Endothelial cell (in vitro differentiated cells): ENCODE data around the gene AKTIP. TPM values are rescaled to one million over a fixed set of nuclear protein-coding genes. Genes with fewer than 3 reads are reported as not detected.

ENCODE experiments used
- DNase-seq: peaks from one replicate; pipeline ENCODE4 v3.0.0; 2021; ENCODE audit warnings: low spot score
- H3K27ac Mint-ChIP-seq: one replicate; pipeline ENCODE4 v1.8.0; 2021; ENCODE audit warnings: mixed read lengths, inconsistent platforms; ENCODE audit not compliant: unreplicated experiment
- H3K27me3 Mint-ChIP-seq: one replicate; pipeline ENCODE4 v1.8.0; 2021; ENCODE audit warnings: mild to moderate bottlenecking, moderate library complexity, mixed read lengths, inconsistent platforms; ENCODE audit not compliant: unreplicated experiment
- H3K36me3 Mint-ChIP-seq: one replicate; pipeline ENCODE4 v1.8.0; 2021; ENCODE audit warnings: mild to moderate bottlenecking, low read depth, mixed read lengths, inconsistent platforms; ENCODE audit not compliant: unreplicated experiment
- H3K4me1 Mint-ChIP-seq: one replicate; pipeline ENCODE4 v1.8.0; 2021; ENCODE audit warnings: mild to moderate bottlenecking, mixed read lengths, inconsistent platforms; ENCODE audit not compliant: unreplicated experiment
- H3K4me3 Mint-ChIP-seq: one replicate; pipeline ENCODE4 v1.8.0; 2021; ENCODE audit warnings: mild to moderate bottlenecking, mixed read lengths, inconsistent platforms; ENCODE audit not compliant: unreplicated experiment
- H3K9me3 Mint-ChIP-seq: one replicate; pipeline ENCODE4 v1.8.0; 2021; ENCODE audit warnings: mixed read lengths, inconsistent platforms; ENCODE audit not compliant: unreplicated experiment
- CTCF ChIP-seq: fragments of 200-600 bp; sonication (generic); IDR thresholded peaks from one replicate; pipeline ENCODE4 v1.5.0; 2021; ENCODE audit warnings: antibody characterized with exemption; ENCODE audit not compliant: unreplicated experiment
- total RNA-seq: library from RNA; stranded (reverse); fragmentation: NEBNext Ultra II Directional; extraction: Animal tissue kit (Norgen Biotek cat#: 25700); gene quantifications from one replicate; pipeline ENCODE4 v1.2.1, GENCODE V29; 2021; ENCODE audit not compliant: unreplicated experiment

The AKTIP gene
- total RNA-seq, 1 donor from 2014 or later, result 22.4 TPM

GRCh38 chr16:53482123-53482522, 20.9 kb downstream of the AKTIP start:
- no peaks in the 10 kb centered on the region for H3K27me3 Mint-ChIP-seq
- no peak overlapping the region for H3K4me3 Mint-ChIP-seq
- no peak for DNase-seq
- no peak for TF ChIP-seq CTCF
- peaks cover 52% of the 10 kb centered on the region for H3K36me3 Mint-ChIP-seq
- no peaks in the 10 kb centered on the region for H3K9me3 Mint-ChIP-seq
- no peaks in the 10 kb centered on the region for H3K4me1 Mint-ChIP-seq
- no peak overlapping the region for H3K27ac Mint-ChIP-seq

DNA sequence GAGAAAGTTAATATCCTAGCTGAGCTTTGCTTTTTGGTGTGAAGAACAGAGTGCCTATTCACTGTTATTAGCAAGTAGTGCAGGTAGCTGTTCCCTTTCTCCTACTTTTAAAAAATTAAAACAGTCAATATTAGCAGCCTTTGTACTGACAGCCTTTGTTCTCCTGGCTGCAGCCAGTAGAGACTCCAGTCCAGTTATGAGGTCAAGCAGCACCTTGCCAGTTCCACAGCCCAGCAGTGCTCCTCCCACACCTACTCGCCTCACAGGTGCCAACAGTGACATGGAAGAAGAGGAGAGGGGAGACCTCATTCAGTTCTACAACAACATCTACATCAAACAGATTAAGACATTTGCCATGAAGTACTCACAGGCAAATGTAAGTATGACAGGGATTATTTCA, 22.6 kb downstream of the AKTIP start:
- H3K4me3 Mint-ChIP-seq, result no peak overlapping the region
- no peak for DNase-seq
- no peak overlapping the region for H3K27ac Mint-ChIP-seq
- H3K9me3 Mint-ChIP-seq, result no peaks in the 10 kb centered on the region
- no peaks in the 10 kb centered on the region for H3K27me3 Mint-ChIP-seq
- no peak for TF ChIP-seq CTCF
- H3K4me1 Mint-ChIP-seq, result no peaks in the 10 kb centered on the region
- peaks cover 35% of the 10 kb centered on the region for H3K36me3 Mint-ChIP-seq

DNA sequence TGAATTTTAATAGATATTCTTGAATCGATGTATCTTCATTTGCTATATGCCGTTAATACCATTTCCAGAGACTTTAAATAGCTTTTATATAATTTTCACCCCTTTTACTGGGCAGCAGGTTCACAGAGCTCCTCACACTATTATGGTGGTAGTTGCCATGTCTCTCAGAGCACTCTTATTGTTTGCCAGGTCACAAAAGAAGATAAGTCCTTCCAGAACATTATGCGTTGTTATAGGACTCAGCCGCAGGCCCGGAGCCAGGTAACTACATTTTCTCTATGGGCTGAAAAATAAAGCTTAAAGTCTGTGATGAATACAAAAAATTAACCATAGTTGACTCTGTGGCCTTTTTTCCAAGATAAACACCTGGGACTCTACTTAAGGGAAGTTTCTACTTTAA, 24.0 kb downstream of the AKTIP start:
- Mint-ChIP-seq H3K36me3 (peaks cover 23% of the 10 kb centered on the region), H3K9me3 (no peaks in the 10 kb centered on the region), H3K4me1 (no peaks in the 10 kb centered on the region), H3K27ac (no peak overlapping the region), H3K27me3 (no peaks in the 10 kb centered on the region), H3K4me3 (no peak overlapping the region)
- no peak for DNase-seq
- TF ChIP-seq CTCF, result no peak

GRCh38 chr16:53476867-53477266, 26.1 kb downstream of the AKTIP start:
- H3K27ac Mint-ChIP-seq, result no peak overlapping the region
- DNase-seq, result no peak
- no peak overlapping the region for H3K4me3 Mint-ChIP-seq
- no peaks in the 10 kb centered on the region for H3K4me1 Mint-ChIP-seq
- no peak for TF ChIP-seq CTCF
- H3K27me3 Mint-ChIP-seq, result no peaks in the 10 kb centered on the region
- H3K36me3 Mint-ChIP-seq, result peaks cover 14% of the 10 kb centered on the region
- H3K9me3 Mint-ChIP-seq, result no peaks in the 10 kb centered on the region

GRCh38 chr16:53465606-53466280, 37.3 kb downstream of the AKTIP start:
- no peak for TF ChIP-seq CTCF
- Mint-ChIP-seq H3K36me3 (peaks cover 7% of the 10 kb centered on the region), H3K4me3 (no peak overlapping the region), H3K4me1 (no peaks in the 10 kb centered on the region), H3K27me3 (no peaks in the 10 kb centered on the region), H3K9me3 (no peaks in the 10 kb centered on the region), H3K27ac (no peak overlapping the region)
- DNase-seq, result no peak
